ENCODE results near the gene ZFR. TPM values are rescaled to one million over a fixed set of nuclear protein-coding genes. Genes with fewer than 3 reads are reported as not detected.
A peak's percentile ranks its signal among the peaks of the same experiment; 100 is the strongest.

The ZFR gene
- total RNA-seq, result 10 to 100 TPM; 65.7 to 66.0 TPM

DNA sequence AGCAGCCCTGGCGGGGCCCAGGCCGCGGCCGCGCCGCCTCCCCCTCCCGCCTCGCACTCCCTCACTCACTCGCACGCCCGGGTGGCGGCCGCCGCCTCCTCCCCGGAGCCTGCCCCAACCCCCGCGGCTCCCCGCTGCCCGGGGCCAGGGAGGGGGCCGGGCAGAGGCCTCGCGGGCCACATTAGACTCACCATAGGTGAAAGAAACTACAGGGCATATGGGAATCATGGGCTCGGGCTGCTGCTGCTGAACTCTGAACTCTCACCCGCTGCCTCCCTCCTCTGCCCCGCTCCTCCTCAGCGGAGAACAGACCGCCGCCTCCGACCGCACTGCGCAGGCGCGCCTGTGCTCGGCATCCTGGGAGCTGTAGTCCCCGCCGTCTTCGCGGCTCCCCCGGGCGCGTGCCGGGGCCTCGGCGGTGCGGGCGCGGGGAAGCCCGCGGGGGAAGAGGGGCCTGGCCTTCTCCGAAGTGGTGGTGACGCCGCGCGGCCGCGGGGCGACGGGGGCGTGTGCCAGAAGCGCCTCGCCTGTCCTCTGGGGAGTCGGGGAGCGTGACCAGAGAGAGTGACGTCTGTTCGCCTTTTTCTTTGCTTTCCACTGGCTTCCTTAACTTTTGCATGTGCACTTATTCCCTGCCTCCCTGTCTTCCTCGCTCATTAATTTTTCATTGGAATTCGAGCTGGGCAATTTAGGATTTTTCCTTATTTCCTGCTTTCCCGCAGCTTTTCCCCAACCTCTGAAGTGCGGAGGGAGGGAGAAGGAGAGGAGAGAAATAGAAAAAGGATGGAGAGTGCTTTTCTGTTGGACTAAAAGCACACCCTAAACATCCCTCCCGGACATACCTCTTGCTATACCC, at the start of gene ZFR:
TSS of gene ZFR (minus strand) at position 310 of the 856 bp plus-strand sequence. CDS start at position 228, 82 bp downstream.
- Histone ChIP-seq H3K36me3 (no peaks in the 10 kb centered on the region), H3K9me3 (no peaks in the 10 kb centered on the region), H3K4me1 (peaks cover 0 to 32% of the 10 kb centered on the region in 2 donors), H3K4me3 (peak within 1 kb of the TSS; percentile 90 to 96), H3K27ac (peak within 1 kb of the TSS; percentile 86 to 97), H3K27me3 (no peaks in the 10 kb centered on the region)
- TF ChIP-seq, protein P1, sequence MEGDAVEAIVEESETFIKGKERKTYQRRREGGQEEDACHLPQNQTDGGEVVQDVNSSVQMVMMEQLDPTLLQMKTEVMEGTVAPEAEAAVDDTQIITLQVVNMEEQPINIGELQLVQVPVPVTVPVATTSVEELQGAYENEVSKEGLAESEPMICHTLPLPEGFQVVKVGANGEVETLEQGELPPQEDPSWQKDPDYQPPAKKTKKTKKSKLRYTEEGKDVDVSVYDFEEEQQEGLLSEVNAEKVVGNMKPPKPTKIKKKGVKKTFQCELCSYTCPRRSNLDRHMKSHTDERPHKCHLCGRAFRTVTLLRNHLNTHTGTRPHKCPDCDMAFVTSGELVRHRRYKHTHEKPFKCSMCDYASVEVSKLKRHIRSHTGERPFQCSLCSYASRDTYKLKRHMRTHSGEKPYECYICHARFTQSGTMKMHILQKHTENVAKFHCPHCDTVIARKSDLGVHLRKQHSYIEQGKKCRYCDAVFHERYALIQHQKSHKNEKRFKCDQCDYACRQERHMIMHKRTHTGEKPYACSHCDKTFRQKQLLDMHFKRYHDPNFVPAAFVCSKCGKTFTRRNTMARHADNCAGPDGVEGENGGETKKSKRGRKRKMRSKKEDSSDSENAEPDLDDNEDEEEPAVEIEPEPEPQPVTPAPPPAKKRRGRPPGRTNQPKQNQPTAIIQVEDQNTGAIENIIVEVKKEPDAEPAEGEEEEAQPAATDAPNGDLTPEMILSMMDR (IDR thresholded peaks at IDR 0.05), result no peak
- DNase-seq (ENCODE audit: low spot score), result peak; percentile 91

DNA sequence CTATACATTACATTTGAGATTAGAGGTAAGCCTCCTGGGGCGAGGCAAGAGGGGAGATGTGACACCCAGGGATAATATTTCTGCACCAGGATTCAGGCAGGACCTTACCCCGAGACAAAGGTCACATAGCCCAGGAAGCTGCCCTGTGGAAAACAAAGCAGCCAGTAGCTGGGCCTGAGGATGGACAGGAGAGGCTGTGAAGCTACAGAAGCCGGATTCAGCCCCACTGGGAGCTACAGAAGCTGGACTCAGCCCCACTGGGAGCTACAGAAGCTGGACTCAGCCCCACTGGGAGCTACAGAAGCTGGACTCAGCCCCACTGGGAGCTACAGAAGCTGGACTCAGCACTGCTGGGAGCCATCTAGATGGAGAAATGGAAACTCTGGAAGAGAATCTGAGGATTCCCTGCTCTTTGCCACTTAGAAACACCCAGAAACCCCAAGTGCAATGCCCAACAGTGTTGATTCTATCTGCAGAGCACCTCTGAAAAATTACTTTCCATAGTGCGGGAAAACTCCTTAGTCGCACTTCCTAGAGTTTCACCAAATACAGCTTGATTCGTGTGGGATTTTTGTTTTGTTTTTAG, 46.5 kb upstream of the ZFR start:
- H3K36me3 ChIP-seq, result no peaks in the 10 kb centered on the region
- no peak overlapping the region for H3K27ac ChIP-seq
- no peak for DNase-seq (ENCODE audit: low spot score)
- no peak overlapping the region for H3K4me3 ChIP-seq
- no peaks in the 10 kb centered on the region for H3K27me3 ChIP-seq
- peaks cover 0 to 8% of the 10 kb centered on the region in 2 donors for H3K4me1 ChIP-seq
- TF ChIP-seq, protein P1 (IDR thresholded peaks at IDR 0.05), result no peak
- H3K9me3 ChIP-seq, result no peaks in the 10 kb centered on the region

- Histone ChIP-seq H3K4me3 (no peak overlapping the region), H3K27ac (no peak overlapping the region), H3K36me3 (no peaks in the 10 kb centered on the region), H3K9me3 (no peaks in the 10 kb centered on the region), H3K27me3 (no peaks in the 10 kb centered on the region), H3K4me1 (peaks cover 0 to 8% of the 10 kb centered on the region in 2 donors)
- TF ChIP-seq, protein P1 (IDR thresholded peaks at IDR 0.05), result peak; percentile 65 to 85
- peak; percentile 76 for DNase-seq (ENCODE audit: low spot score)
Measured at GRCh38 chr5:32489791-32490562, 45.4 kb upstream of the ZFR start.

- H3K4me1 ChIP-seq, result peaks cover 0 to 8% of the 10 kb centered on the region in 2 donors
- no peak for DNase-seq (ENCODE audit: low spot score)
- H3K36me3 ChIP-seq, result no peaks in the 10 kb centered on the region
- no peaks in the 10 kb centered on the region for H3K27me3 ChIP-seq
- H3K4me3 ChIP-seq, result no peak overlapping the region
- TF ChIP-seq, protein P1 (IDR thresholded peaks at IDR 0.05), result no peak
- no peaks in the 10 kb centered on the region for H3K9me3 ChIP-seq
- H3K27ac ChIP-seq, result no peak overlapping the region
Measured at GRCh38 chr5:32487424-32487823, 42.9 kb upstream of the ZFR start.

- TF ChIP-seq, protein P1 (IDR thresholded peaks at IDR 0.05), result no peak
- Histone ChIP-seq H3K4me3 (no peak overlapping the region), H3K9me3 (no peaks in the 10 kb centered on the region), H3K4me1 (peaks cover 0 to 8% of the 10 kb centered on the region in 2 donors), H3K27ac (no peak overlapping the region), H3K27me3 (no peaks in the 10 kb centered on the region), H3K36me3 (no peaks in the 10 kb centered on the region)
- no peak for DNase-seq (ENCODE audit: low spot score)
Measured at GRCh38 chr5:32487008-32487407, 42.5 kb upstream of the ZFR start.
